HepG2 (cell line): ENCODE data around the gene NDC1. TPM values are rescaled to one million over a fixed set of nuclear protein-coding genes. Genes with fewer than 3 reads are reported as not detected.
A peak's percentile ranks its signal among the peaks of the same experiment; 100 is the strongest.
"Not testable (repeated sequence)": the region's sequence is repeated elsewhere in the genome, so short reads cannot be mapped to it uniquely, and the experiment has no call there.

Experiments
- ATAC-seq: fragments of 200-7000 bp; cut with Tn5 transposase; 3 replicates; pipeline ENCODE4 v1.9.1; 2020; ENCODE audit warnings: mild to moderate bottlenecking, moderate library complexity
- BruUV-seq: library from RNA; stranded (reverse); fragments of 400-500 nt; replicated peaks from 2 replicates; lab custom pipeline; 2021; lab: Mats Ljungman, UMichigan
- CTCF ChIA-PET: fragments of 300-600 bp; formaldehyde crosslinking; extraction: SDS; loops from one replicate; lab custom pipeline; 2021; ENCODE audit warnings: low total read pairs, inconsistent platforms, low intra/inter-chr PET ratio; lab: Yijun Ruan, JAX
- POLR2A ChIA-PET: fragments of 350-600 bp; sonication (Branson Sonifier 250); formaldehyde crosslinking; loops from one replicate; lab custom pipeline; 2020; ENCODE audit warnings: antibody characterized with exemption, inconsistent platforms; lab: Yijun Ruan, JAX
- DNase-seq: peaks from one replicate; pipeline ENCODE4 v3.0.0-alpha.2; 2015; ENCODE audit warnings: low spot score
- FAIRE-seq: peaks from 3 replicates; lab custom pipeline; 2011; peaks lifted over from hg19 to GRCh38; lab: Jason Lieb, UNC
- H2AFZ ChIP-seq: one replicate; pipeline ENCODE4 v1.6.1; 2011; ENCODE audit warnings: low read length, inconsistent platforms
- H3K27ac ChIP-seq: fragments of 300-600 bp; 3 replicates; pipeline ENCODE4 v1.8.0; 2011; ENCODE audit warnings: mixed run types, mild to moderate bottlenecking, mixed read lengths, low read length, inconsistent platforms; ENCODE audit not compliant: insufficient read depth; ENCODE audit errors: extremely low read length
- H3K27me3 ChIP-seq, 2 experiments: fragments of 200-600 bp in 1 of 2; 2 replicates in 1 of 2; 3 replicates in 1 of 2; pipeline versions ENCODE4 v1.6.0 to v1.8.0; 2011; ENCODE audit warnings: low read length in 2 of 2, mild to moderate bottlenecking in 2 of 2, moderate library complexity in 2 of 2, inconsistent platforms in 1 of 2; ENCODE audit not compliant: insufficient read depth in 2 of 2, control insufficient read depth in 1 of 2
- H3K36me3 ChIP-seq, 2 experiments: fragments of 200-600 bp in 1 of 2; replicated peaks in 1 of 2; 2 replicates in 1 of 2; 3 replicates in 1 of 2; pipeline versions ENCODE4 v1.5.1 to v1.8.0; 2011; ENCODE audit warnings: low read length in 2 of 2, inconsistent platforms in 1 of 2; ENCODE audit not compliant: insufficient read depth in 2 of 2, control insufficient read depth in 1 of 2
- H3K4me1 ChIP-seq: 2 replicates; pipeline ENCODE4 v1.5.1; 2012; ENCODE audit warnings: low read length, inconsistent platforms; ENCODE audit not compliant: insufficient read depth
- H3K4me2 ChIP-seq: 2 replicates; pipeline ENCODE4 v1.6.0; 2011; ENCODE audit warnings: low read depth, low read length, inconsistent platforms
- H3K4me3 ChIP-seq, 3 experiments: fragments of 200-600 bp in 1 of 3; sonication (generic), shearing (Covaris generic) in 1 of 3; replicated peaks in 1 of 3; 2 replicates each; pipeline ENCODE4 v1.5.1; 2011 to 2016; ENCODE audit warnings: low read length in 3 of 3, inconsistent platforms in 2 of 3, low read depth in 2 of 3, mild to moderate bottlenecking in 2 of 3, control low read depth in 1 of 3, mixed read lengths in 1 of 3; ENCODE audit not compliant: insufficient read depth in 1 of 3
- H3K79me2 ChIP-seq: one replicate; pipeline ENCODE4 v1.6.1; 2011; ENCODE audit warnings: low read length, inconsistent platforms; ENCODE audit not compliant: insufficient read depth
- H3K9ac ChIP-seq: 2 replicates; pipeline ENCODE4 v1.6.0; 2011; ENCODE audit warnings: mild to moderate bottlenecking, low read depth, low read length, inconsistent platforms; ENCODE audit not compliant: insufficient read depth
- H3K9me3 ChIP-seq: 2 replicates; pipeline ENCODE4 v1.5.1; 2012; ENCODE audit warnings: mild to moderate bottlenecking, low read length
- H4K20me1 ChIP-seq: 2 replicates; pipeline ENCODE4 v1.6.0; 2011; ENCODE audit warnings: inconsistent platforms, mild to moderate bottlenecking, low read length, moderate library complexity; ENCODE audit not compliant: insufficient read depth
- HNRNPL ChIP-seq: fragments of 200-400 bp; formaldehyde crosslinking; IDR thresholded peaks from 2 replicates; pipeline ENCODE4 v1.6.1; 2017; ENCODE audit warnings: mild to moderate bottlenecking, low read depth, low read length
- MAX ChIP-seq: IDR thresholded peaks from 2 replicates; pipeline ENCODE4 v1.6.1; 2012; ENCODE audit warnings: inconsistent platforms
- NKX3-1 ChIP-seq: sonication (generic); formaldehyde crosslinking; IDR thresholded peaks from 2 replicates; pipeline ENCODE4 v1.5.0; 2020; ENCODE audit warnings: missing genetic modification reagents
- SMARCE1 ChIP-seq: fragments of 450-650 bp; IDR thresholded peaks from 2 replicates; pipeline ENCODE4 v1.6.1; 2017; ENCODE audit warnings: borderline replicate concordance
- ZFAT ChIP-seq: sonication (generic); formaldehyde crosslinking; conservative IDR thresholded peaks from 2 replicates; pipeline ENCODE4 v1.8.1; 2023; ENCODE audit warnings: missing genetic modification reagents, inconsistent platforms
- ZNF432 ChIP-seq: sonication (generic); formaldehyde crosslinking; IDR thresholded peaks from 2 replicates; pipeline ENCODE4 v1.5.0; 2020; ENCODE audit warnings: missing genetic modification reagents, mild to moderate bottlenecking, borderline replicate concordance
- ZNF790 ChIP-seq: sonication (generic); formaldehyde crosslinking; IDR thresholded peaks from 2 replicates; pipeline ENCODE4 v1.8.0; 2022; ENCODE audit warnings: missing genetic modification reagents, mild to moderate bottlenecking, borderline replicate concordance
- WGBS: methylation state at CpG from one replicate; pipeline ENCODE4 v1.1.6; 2017; ENCODE audit warnings: low lambda C conversion rate; 5-methylcytosine and 5-hydroxymethylcytosine counted together
- in situ Hi-C: cut with HindIII; loops from 2 replicates; pipeline ENCODE4 v1.10.0; 2017; ENCODE audit warnings: low pct_unique_long_range_greater_than_20kb; ENCODE audit not compliant: extremely low pct_ligation_motif_present
- intact Hi-C: fragments of 100-400 bp; cut with micrococcal nuclease; formaldehyde crosslinking; loops from one replicate; pipeline ENCODE4 v1.10.0; 2022; ENCODE audit not compliant: unreplicated experiment
- polyA plus RNA-seq, 8 experiments: library from polyadenylated mRNA; depleted of rRNA in 3 of 8; stranded (reverse) in 7 of 8; unstranded in 1 of 8; fragments of >200 nt; fragmentation: Illumina TruSeq in 4 of 8; extraction: Trizol in 4 of 8; gene quantifications; 2 replicates each; pipeline versions ENCODE4 v1.2.1 to v1.2.3, GENCODE V29; 2011 to 2016; ENCODE audit warnings: low read depth in 4 of 8, missing spikeins in 1 of 8, mixed read lengths in 1 of 8; ENCODE audit not compliant: insufficient read depth in 1 of 8
- total RNA-seq, 5 experiments: library from RNA; depleted of rRNA; stranded (reverse); fragments of >200 nt; fragmentation: Illumina TruSeq; extraction: Trizol; gene quantifications; 2 replicates each; pipeline ENCODE4 v1.2.3, GENCODE V29; 2016; ENCODE audit warnings: low read depth in 1 of 5

The NDC1 gene
- total and polyA plus RNA-seq, 2 of the 13 experiments (the other 11 are each of a cell fraction or from before 2014, with no cell fraction given), result 38.1 to 50.9 TPM

- no peak for TF ChIP-seq ZNF432 (CRISPR knock-in tag)
- TF ChIP-seq MAX, result peak; percentile 95
- TF ChIP-seq NKX3-1 (CRISPR knock-in tag), result peak; percentile 84
- TF ChIP-seq HNRNPL, result 0 out of 2 replicates have a peak, but pooled peaks have one; percentile 29
- peak; percentile 20; the same call in 1 of the 2 replicates for TF ChIP-seq ZNF790 (CRISPR knock-in tag)
- no peak for TF ChIP-seq SMARCE1
- TF ChIP-seq ZFAT (CRISPR knock-in tag), result no peak
Measured at GRCh38 chr1:53837924-53838653, at the start of gene NDC1 (continued).

GRCh38 chr1:53883600-53883999, 45.5 kb upstream of the NDC1 start:
- POLR2A ChIA-PET, result interaction anchor here (1.7 kb wide), 1 partner anchor 62 kb away, joined by 6 read pairs; the partner anchor contains the start of genes IFT25 and LRRC42
- FAIRE-seq, H3K4me2 ChIP-seq, H3K4me1 ChIP-seq, H3K27ac ChIP-seq, DNase-seq, H2AFZ ChIP-seq, BruUV-seq, CTCF ChIA-PET, H3K36me3 ChIP-seq, H4K20me1 ChIP-seq, intact Hi-C loops, H3K4me3 ChIP-seq, ATAC-seq, in situ Hi-C loops, H3K9ac ChIP-seq, H3K27me3 ChIP-seq, H3K79me2 ChIP-seq, H3K9me3 ChIP-seq: not testable (repeated sequence)
- WGBS, result 98% methylated on average over 6 of the region's 6 CpGs

- H3K27me3 ChIP-seq, FAIRE-seq, H2AFZ ChIP-seq: not testable (repeated sequence)
Measured at GRCh38 chr1:53881853-53882252, 43.8 kb upstream of the NDC1 start.

More at GRCh38 chr1:53881853-53882252, 43.8 kb upstream of the NDC1 start:
- H3K4me3 ChIP-seq, BruUV-seq, H3K79me2 ChIP-seq, in situ Hi-C loops, H3K4me1 ChIP-seq, CTCF ChIA-PET, ATAC-seq, intact Hi-C loops, DNase-seq, H3K9me3 ChIP-seq, H4K20me1 ChIP-seq, H3K27ac ChIP-seq, H3K4me2 ChIP-seq, H3K9ac ChIP-seq: not testable (repeated sequence)
- WGBS, result 96% methylated on average over 2 of the region's 2 CpGs
- H3K36me3 ChIP-seq, result peaks cover 6 to 13% of the 10 kb centered on the region in 2 experiments; a peak in 4 of 5 replicates
- POLR2A ChIA-PET, result interaction anchor here (0.6 to 1.7 kb wide), 2 partner anchors 64 to 74 kb away, joined by 3 to 6 read pairs; partner anchors contain the start of genes IFT25 and LRRC42
